Lower leg skin (tissue), 4 donors: ENCODE data around the gene CISTR. TPM values are rescaled to one million over a fixed set of nuclear protein-coding genes. Genes with fewer than 3 reads are reported as not detected.
A peak's percentile ranks its signal among the peaks of the same experiment; 100 is the strongest.

Experiments
- DNase-seq, 2 donors: peaks; one replicate each; pipeline ENCODE4 v3.0.0-alpha.2; 2019; ENCODE audit warnings: low spot score in 2 of 2
- H3K4me3 ChIP-seq: fragments of 200-600 bp; sonication (generic); 2 replicates; pipeline ENCODE4 v1.5.1; 2017; ENCODE audit warnings: mild to moderate bottlenecking, low read depth; ENCODE audit not compliant: poor library complexity, severe bottlenecking
- CTCF ChIP-seq, 3 donors: fragments of 450-650 bp; IDR thresholded peaks; one replicate each; pipeline ENCODE4 v1.5.1; 2016; ENCODE audit warnings: antibody characterized with exemption in 3 of 3, mild to moderate bottlenecking in 3 of 3, moderate library complexity in 2 of 3
- POLR2A ChIP-seq, 2 donors: fragments of 450-650 bp; IDR thresholded peaks; one replicate each; pipeline ENCODE4 v1.6.1; 2016 to 2017; ENCODE audit warnings: antibody characterized with exemption in 2 of 2, mild to moderate bottlenecking in 1 of 2, moderate library complexity in 1 of 2
- WGBS, 2 donors: methylation state at CpG; one replicate each; pipeline ENCODE4 v1.1.5; 2018; 5-methylcytosine and 5-hydroxymethylcytosine counted together
- intact Hi-C: fragments of 100-400 bp; cut with DNase I; formaldehyde crosslinking; loops from one replicate; pipeline ENCODE4 v1.15.0; 2023; ENCODE audit warnings: low total_unique reads
- total RNA-seq, 4 donors: library from RNA; depleted of rRNA; stranded (reverse); fragments of >200 nt; gene quantifications; one replicate each; pipeline ENCODE4 v1.1.0, GENCODE V29; 2016

Gene CISTR
- total RNA-seq = not detected

- DNase-seq = no peak
- TF ChIP-seq POLR2A (IDR thresholded peaks at IDR 0.05) = no peak
- no peak for TF ChIP-seq CTCF (IDR thresholded peaks at IDR 0.05)
- 10 to 17% methylated on average over 54 to 63 of the region's 76 CpGs for WGBS, 2 donors
- peak within 1 kb of the TSS; percentile 29 for H3K4me3 ChIP-seq
- intact Hi-C loops = no loop called here
These were observed at the start of gene CISTR for GRCh38 chr12:53751336-53752191. TSS of gene CISTR (minus strand) at chr12:53751979.

- intact Hi-C loops = no loop called here
- WGBS, 2 donors = 83 to 85% methylated on average over 2 of the region's 2 CpGs
- no peak overlapping the region for H3K4me3 ChIP-seq
- no peak for DNase-seq
- TF ChIP-seq CTCF (IDR thresholded peaks at IDR 0.05) (no peak), POLR2A (IDR thresholded peaks at IDR 0.05) (no peak)
These were observed 46.8 kb upstream of the CISTR start for GRCh38 chr12:53798575-53798974.

DNA sequence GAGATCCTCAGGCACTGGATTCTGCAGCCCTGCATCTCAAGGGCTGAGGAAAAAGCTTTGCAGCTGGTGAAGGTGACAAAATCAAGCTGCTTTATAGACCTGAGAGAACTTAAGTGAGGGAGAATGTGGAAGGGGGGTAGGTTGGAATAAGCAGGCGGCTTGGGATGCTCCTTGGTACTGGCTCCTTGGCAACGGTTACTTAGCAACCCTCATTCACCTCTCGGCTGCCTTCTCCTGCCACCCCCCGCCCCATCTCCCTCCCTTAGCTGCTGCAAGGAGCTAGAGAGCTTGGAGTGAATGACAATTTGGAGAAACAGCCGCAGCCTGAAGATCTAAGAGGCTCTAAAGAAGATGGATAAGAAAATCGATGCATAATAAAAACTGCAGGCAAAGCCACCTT lies 44.1 kb upstream of the CISTR start:
- TF ChIP-seq POLR2A (IDR thresholded peaks at IDR 0.05) (no peak), CTCF (IDR thresholded peaks at IDR 0.05) (no peak)
- no peak overlapping the region for H3K4me3 ChIP-seq
- WGBS, 2 donors = 67 to 68% methylated on average over 6 of the region's 6 CpGs
- no peak for DNase-seq
- intact Hi-C loops = no loop called here

- no peak for DNase-seq
- intact Hi-C loops = loop anchor here (5.0 kb wide), 1 partner anchor 159 kb away; the partner anchor contains the start of gene HOXC12
- TF ChIP-seq POLR2A (IDR thresholded peaks at IDR 0.05) (no peak), CTCF (IDR thresholded peaks at IDR 0.05) (no peak)
- 74 to 76% methylated on average over 2 of the region's 2 CpGs for WGBS, 2 donors
- no peak overlapping the region for H3K4me3 ChIP-seq
These were observed 41.4 kb upstream of the CISTR start for GRCh38 chr12:53793221-53793620.

DNA sequence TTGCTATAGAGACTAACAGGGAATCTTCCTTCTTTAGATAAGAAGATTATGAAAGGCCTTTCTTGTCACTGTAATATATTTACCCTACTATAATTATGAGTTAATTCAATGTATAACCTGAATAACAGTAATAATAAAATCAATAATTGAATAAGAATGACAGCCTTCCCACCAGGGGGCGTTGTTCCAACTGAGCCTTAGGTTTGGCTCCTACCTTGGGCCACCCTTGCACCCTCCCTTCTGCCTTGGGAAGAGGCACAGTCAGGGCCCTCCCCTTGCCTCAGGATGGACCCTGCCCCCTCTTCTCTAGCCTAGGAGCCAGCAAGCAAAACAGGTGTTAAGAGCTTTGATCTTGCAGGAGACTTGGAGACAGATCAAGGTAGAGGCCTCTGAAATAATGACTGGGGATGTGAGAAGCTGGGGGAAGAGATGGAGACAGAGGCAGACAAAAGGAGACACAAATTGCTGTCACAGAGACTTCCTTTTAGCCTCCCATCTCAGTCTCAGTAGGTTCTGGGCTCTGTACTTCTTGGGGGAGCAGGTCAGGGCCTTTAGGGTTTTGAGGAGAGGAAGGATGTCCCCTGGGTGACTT lies 40.1 kb upstream of the CISTR start:
- 10 to 15% methylated on average over 1 of the region's 1 CpG for WGBS, 2 donors
- TF ChIP-seq CTCF (IDR thresholded peaks at IDR 0.05) = no peak
- no peak for TF ChIP-seq POLR2A (IDR thresholded peaks at IDR 0.05)
- intact Hi-C loops = loop anchor here (5.0 kb wide), 1 partner anchor 160 kb away; the partner anchor contains the start of gene HOXC12
- no peak for DNase-seq
- H3K4me3 ChIP-seq = no peak overlapping the region
